ENCODE data around the gene TNS3.
"Not testable (repeated sequence)": the region's sequence is repeated elsewhere in the genome, so short reads cannot be mapped to it uniquely, and the experiment has no call there.

The TNS3 gene

GRCh38 chr7:47591655-47592572, 10.0 kb upstream of the TNS3 start:
- no peak for DNase-seq (ENCODE audit: extremely low read depth, low read depth)

GRCh38 chr7:47591089-47591654, 9.3 kb upstream of the TNS3 start:
- no peak for DNase-seq (ENCODE audit: extremely low read depth, low read depth)
- no peak for TF ChIP-seq CTCF (IDR thresholded peaks at IDR 0.05; ENCODE audit: low read depth, low read length)

More at GRCh38 chr7:47591655-47592572, 10.0 kb upstream of the TNS3 start:
- no peak for TF ChIP-seq CTCF (IDR thresholded peaks at IDR 0.05; ENCODE audit: low read depth, low read length)

GRCh38 chr7:47590215-47590614, 8.3 kb upstream of the TNS3 start:
- DNase-seq (ENCODE audit: extremely low read depth, low read depth): not testable (repeated sequence)

- no peak for TF ChIP-seq CTCF (IDR thresholded peaks at IDR 0.05; ENCODE audit: low read depth, low read length)
- no peak for DNase-seq (ENCODE audit: extremely low read depth, low read depth)
Observed at GRCh38 chr7:47588704-47589225, 6.9 kb upstream of the TNS3 start.

- TF ChIP-seq CTCF (IDR thresholded peaks at IDR 0.05; ENCODE audit: low read depth, low read length): no peak
- no peak for DNase-seq (ENCODE audit: extremely low read depth, low read depth)
Observed at GRCh38 chr7:47587976-47588375, 6.1 kb upstream of the TNS3 start.

- TF ChIP-seq CTCF (IDR thresholded peaks at IDR 0.05; ENCODE audit: low read depth, low read length): no peak
- no peak for DNase-seq (ENCODE audit: extremely low read depth, low read depth)
Observed at GRCh38 chr7:47587351-47587750, 5.4 kb upstream of the TNS3 start.

GRCh38 chr7:47586925-47587324, 5.0 kb upstream of the TNS3 start:
- no peak for DNase-seq (ENCODE audit: extremely low read depth, low read depth)
- no peak for TF ChIP-seq CTCF (IDR thresholded peaks at IDR 0.05; ENCODE audit: low read depth, low read length)

GRCh38 chr7:47586161-47586670, 4.3 kb upstream of the TNS3 start:
- not testable (repeated sequence) for DNase-seq (ENCODE audit: extremely low read depth, low read depth)

All from AG09319 (cell line).